Psoas muscle (tissue), 8 donors: Measurements from ENCODE around the gene CPHXL2. TPM values are rescaled to one million over a fixed set of nuclear protein-coding genes. Genes with fewer than 3 reads are reported as not detected.

Source experiments
- ATAC-seq, 4 donors: fragments of 200-7000 bp; cut with Tn5 transposase; one replicate each; pipeline ENCODE4 v1.9.1; 2020; ENCODE audit warnings: moderate library complexity in 3 of 4, mild to moderate bottlenecking in 2 of 4
- DNase-seq, 2 donors: peaks; one replicate each; pipeline ENCODE4 v3.0.0-alpha.2; 2020
- H3K27ac ChIP-seq: fragments of 200-600 bp; one replicate; pipeline ENCODE4 v1.8.0; 2022
- H3K27me3 ChIP-seq, 3 donors: fragments of 200-600 bp in 1 of 3; one replicate each; pipeline versions ENCODE4 v1.6.1 to v1.8.0; 2013 to 2022; ENCODE audit warnings: low read length in 2 of 3, mild to moderate bottlenecking in 2 of 3, moderate library complexity in 1 of 3; ENCODE audit not compliant: insufficient read depth in 3 of 3
- H3K36me3 ChIP-seq, 2 donors: fragments of 200-600 bp in 1 of 2; one replicate each; pipeline versions ENCODE4 v1.6.1 to v1.8.0; 2013 to 2022; ENCODE audit warnings: low read depth in 1 of 2, mild to moderate bottlenecking in 1 of 2, moderate library complexity in 1 of 2; ENCODE audit not compliant: insufficient read depth in 1 of 2
- H3K4me1 ChIP-seq: fragments of 200-600 bp; one replicate; pipeline ENCODE4 v1.8.0; 2022
- H3K4me3 ChIP-seq: fragments of 200-600 bp; one replicate; pipeline ENCODE4 v1.8.0; 2022; ENCODE audit warnings: mild to moderate bottlenecking
- H3K9me3 ChIP-seq: fragments of 200-600 bp; one replicate; pipeline ENCODE4 v1.8.0; 2022
- CTCF ChIP-seq: fragments of 200-600 bp; IDR thresholded peaks from one replicate; pipeline ENCODE4 v1.8.0; 2022; ENCODE audit warnings: antibody characterized with exemption
- WGBS, 3 donors: extraction: QIAGEN DNeasy Blood & Tissue Kit; methylation state at CpG; one replicate each; pipeline versions ENCODE4 v1.1.6 to v1.1.7; 2013; 5-methylcytosine and 5-hydroxymethylcytosine counted together
- intact Hi-C, 2 donors: fragments of 100-400 bp; cut with DNase I; formaldehyde crosslinking; loops; one replicate each; pipeline versions ENCODE4 v1.11.0 to v1.14.2; 2022
- polyA plus RNA-seq, 3 donors: library from polyadenylated mRNA; stranded (reverse); fragments of 200-250 nt; gene quantifications; one replicate each; pipeline ENCODE4 v1.2.3, GENCODE V29; 2013
- total RNA-seq, 4 donors: library from RNA; stranded (reverse); fragmentation: NEBNext Ultra II Directional in 2 of 4; extraction: Animal tissue kit (Norgen Biotek cat#: 25700) in 2 of 4; gene quantifications; one replicate each; pipeline versions ENCODE4 v1.2.1 to v1.2.4, GENCODE V29; 2021 to 2023
- donor health status: healthy with polysubstance abuse.
- donor health status: DM: no; HTN: no; CAD: no; lungs with moderate emphysema.
- donor health status: Bipolar disorder and iron deficiency.
- donor health status: healthy.
- donor health status: DM: yes; HTN: yes; CAD: no.
- donor health status: DM: no; HTN: no; CAD: no.
- donor health status: DM: no; HTN: no; CAD: no.
- donor health status: DM: yes; HTN: yes; CAD: no.

Gene CPHXL2
- total and polyA plus RNA-seq, 7 donors: not detected

GRCh38 chr16:75635036-75635435 lies 41.8 kb downstream of the CPHXL2 start:
- H3K9me3 ChIP-seq: no peaks in the 10 kb centered on the region
- no peaks in the 10 kb centered on the region for H3K4me1 ChIP-seq
- no peak overlapping the region for H3K4me3 ChIP-seq
- H3K27ac ChIP-seq: no peak overlapping the region
- WGBS, 3 donors: 86 to 95% (median 88%) methylated on average over 3 of the region's 3 CpGs
- DNase-seq (no peak), ATAC-seq (no peak)
- peaks cover 35 to 100% of the 10 kb centered on the region in 2 donors for H3K36me3 ChIP-seq
- no peaks in the 10 kb centered on the region for H3K27me3 ChIP-seq
- intact Hi-C loops: no loop called here
- TF ChIP-seq CTCF: no peak

GRCh38 chr16:75632857-75633256 lies 44.0 kb downstream of the CPHXL2 start:
- H3K27me3 ChIP-seq: no peaks in the 10 kb centered on the region
- 89 to 91% (median 90%) methylated on average over 8 of the region's 8 CpGs for WGBS, 3 donors
- H3K4me1 ChIP-seq: no peaks in the 10 kb centered on the region
- DNase-seq (no peak), ATAC-seq (no peak)
- intact Hi-C loops: no loop called here
- no peak overlapping the region for H3K4me3 ChIP-seq
- peaks cover 48 to 100% of the 10 kb centered on the region in 2 donors for H3K36me3 ChIP-seq
- TF ChIP-seq CTCF: no peak
- no peaks in the 10 kb centered on the region for H3K9me3 ChIP-seq
- H3K27ac ChIP-seq: no peak overlapping the region

- TF ChIP-seq CTCF: no peak
- Histone ChIP-seq H3K4me1 (no peaks in the 10 kb centered on the region), H3K4me3 (no peak overlapping the region), H3K36me3 (peaks cover 44 to 100% of the 10 kb centered on the region in 2 donors), H3K9me3 (no peaks in the 10 kb centered on the region), H3K27me3 (no peaks in the 10 kb centered on the region), H3K27ac (no peak overlapping the region)
- WGBS, 3 donors: 59 to 64% (median 62%) methylated on average over 3 of the region's 3 CpGs
- intact Hi-C loops: no loop called here
- ATAC-seq: no peak
- no peak for DNase-seq
Observed at GRCh38 chr16:75630052-75630451, 46.8 kb downstream of the CPHXL2 start.

- no peak for TF ChIP-seq CTCF
- Histone ChIP-seq H3K9me3 (no peaks in the 10 kb centered on the region), H3K4me3 (no peak overlapping the region), H3K27ac (no peak overlapping the region), H3K27me3 (no peaks in the 10 kb centered on the region), H3K36me3 (peaks cover 43 to 96% of the 10 kb centered on the region in 2 donors), H3K4me1 (no peaks in the 10 kb centered on the region)
- intact Hi-C loops: no loop called here
- WGBS, 3 donors: 88 to 89% (median 89%) methylated on average over 10 of the region's 10 CpGs
- DNase-seq: no peak
- no peak for ATAC-seq
Observed at GRCh38 chr16:75629132-75629531, 47.7 kb downstream of the CPHXL2 start.

- Histone ChIP-seq H3K27me3 (no peaks in the 10 kb centered on the region), H3K36me3 (peaks cover 38 to 88% of the 10 kb centered on the region in 2 donors), H3K27ac (no peak overlapping the region), H3K4me1 (no peaks in the 10 kb centered on the region), H3K9me3 (no peaks in the 10 kb centered on the region), H3K4me3 (no peak overlapping the region)
- no peak for TF ChIP-seq CTCF
- WGBS, 3 donors: 65 to 85% (median 67%) methylated on average over 4 of the region's 4 CpGs
- ATAC-seq (no peak), DNase-seq (no peak)
- intact Hi-C loops: no loop called here
Observed at GRCh38 chr16:75628351-75628750, 48.5 kb downstream of the CPHXL2 start.
